Fibroblast of mammary gland (primary cell): ENCODE data around the gene GRIK4.

Experiments
- DNase-seq: peaks from one replicate; pipeline ENCODE4 v3.0.0-alpha.2; 2010; ENCODE audit warnings: low read depth
- H3K4me3 ChIP-seq: 2 replicates; pipeline ENCODE4 v1.5.1; 2011; ENCODE audit warnings: low read depth, mild to moderate bottlenecking, low read length, moderate library complexity; ENCODE audit not compliant: control insufficient read depth
- TF ChIP-seq, protein P1 (sequence below): conservative IDR thresholded peaks from 2 replicates; pipeline ENCODE4 v1.5.1; 2011; ENCODE audit warnings: low read depth, low read length, inconsistent platforms; ENCODE audit not compliant: control insufficient read depth, insufficient read depth

The GRIK4 gene

DNA sequence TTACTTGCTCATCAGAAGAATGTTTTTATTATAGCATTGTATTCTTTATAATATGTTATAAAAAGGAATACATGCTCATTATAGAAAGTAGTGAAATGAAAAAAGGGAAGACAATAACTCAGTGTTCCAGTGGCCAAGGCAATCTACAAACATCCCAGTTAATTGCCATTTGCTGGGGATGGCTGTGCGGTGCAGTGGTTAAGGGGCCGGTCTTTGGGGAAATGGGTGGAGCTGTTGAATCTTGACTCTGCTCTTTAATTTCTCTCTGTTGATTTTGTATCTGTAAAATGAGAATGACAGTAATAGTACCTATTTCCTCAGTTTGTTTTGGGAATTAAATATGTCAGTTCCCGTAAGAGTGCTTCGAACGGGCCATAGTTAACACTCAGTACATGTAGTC is 299.7 kb downstream of the GRIK4 start:
- H3K4me3 ChIP-seq: no peak overlapping the region
- TF ChIP-seq, protein P1, sequence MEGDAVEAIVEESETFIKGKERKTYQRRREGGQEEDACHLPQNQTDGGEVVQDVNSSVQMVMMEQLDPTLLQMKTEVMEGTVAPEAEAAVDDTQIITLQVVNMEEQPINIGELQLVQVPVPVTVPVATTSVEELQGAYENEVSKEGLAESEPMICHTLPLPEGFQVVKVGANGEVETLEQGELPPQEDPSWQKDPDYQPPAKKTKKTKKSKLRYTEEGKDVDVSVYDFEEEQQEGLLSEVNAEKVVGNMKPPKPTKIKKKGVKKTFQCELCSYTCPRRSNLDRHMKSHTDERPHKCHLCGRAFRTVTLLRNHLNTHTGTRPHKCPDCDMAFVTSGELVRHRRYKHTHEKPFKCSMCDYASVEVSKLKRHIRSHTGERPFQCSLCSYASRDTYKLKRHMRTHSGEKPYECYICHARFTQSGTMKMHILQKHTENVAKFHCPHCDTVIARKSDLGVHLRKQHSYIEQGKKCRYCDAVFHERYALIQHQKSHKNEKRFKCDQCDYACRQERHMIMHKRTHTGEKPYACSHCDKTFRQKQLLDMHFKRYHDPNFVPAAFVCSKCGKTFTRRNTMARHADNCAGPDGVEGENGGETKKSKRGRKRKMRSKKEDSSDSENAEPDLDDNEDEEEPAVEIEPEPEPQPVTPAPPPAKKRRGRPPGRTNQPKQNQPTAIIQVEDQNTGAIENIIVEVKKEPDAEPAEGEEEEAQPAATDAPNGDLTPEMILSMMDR: no peak
- no peak for DNase-seq

DNA sequence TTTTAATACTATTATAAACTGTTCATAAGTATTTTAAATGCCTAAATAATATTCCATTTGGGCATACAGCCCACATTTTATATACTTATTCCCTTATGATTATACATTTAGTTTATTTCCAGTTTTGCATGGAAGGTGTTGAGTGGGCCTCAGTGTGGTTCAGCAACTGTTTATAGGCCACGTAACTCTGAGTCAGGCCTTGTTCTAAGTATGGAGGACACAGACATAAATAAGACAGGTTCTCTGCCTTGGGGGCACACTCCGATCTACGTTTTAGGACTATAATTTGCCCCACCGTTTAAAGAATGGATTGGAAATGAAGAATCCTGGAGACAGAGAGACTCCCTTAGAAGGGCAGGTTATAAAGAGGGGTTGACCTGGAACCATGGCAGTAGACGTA is 300.2 kb downstream of the GRIK4 start:
- H3K4me3 ChIP-seq: no peak overlapping the region
- DNase-seq: no peak
- TF ChIP-seq, protein P1: no peak

- TF ChIP-seq, protein P1: no peak
- no peak overlapping the region for H3K4me3 ChIP-seq
- no peak for DNase-seq
Measured at GRCh38 chr11:120814531-120815318, 303.2 kb downstream of the GRIK4 start.

- DNase-seq: no peak
- TF ChIP-seq, protein P1: no peak
- no peak overlapping the region for H3K4me3 ChIP-seq
Measured at GRCh38 chr11:120815319-120816100, 304.0 kb downstream of the GRIK4 start.

DNA sequence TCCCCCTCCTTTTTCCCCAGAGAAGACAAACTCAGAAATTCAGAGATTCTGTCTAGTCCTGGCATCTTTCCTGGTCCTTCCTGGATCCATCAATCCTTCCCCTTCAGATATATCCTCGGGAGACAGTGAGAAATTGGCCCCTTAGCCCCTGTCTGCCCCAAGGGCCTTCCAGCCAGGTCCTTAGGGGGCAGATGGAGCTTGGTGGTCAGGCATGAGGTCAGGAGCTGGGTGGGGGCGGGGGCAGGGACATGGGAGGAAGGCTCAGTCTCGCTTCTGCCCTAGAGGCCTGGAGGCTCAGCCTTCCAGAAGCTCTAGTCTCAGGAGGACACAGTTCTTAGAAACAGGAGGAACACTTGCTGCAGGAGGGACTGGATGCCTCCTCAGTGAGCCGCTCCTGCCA is 304.6 kb downstream of the GRIK4 start:
- no peak overlapping the region for H3K4me3 ChIP-seq
- DNase-seq: no peak
- TF ChIP-seq, protein P1: no peak

DNA sequence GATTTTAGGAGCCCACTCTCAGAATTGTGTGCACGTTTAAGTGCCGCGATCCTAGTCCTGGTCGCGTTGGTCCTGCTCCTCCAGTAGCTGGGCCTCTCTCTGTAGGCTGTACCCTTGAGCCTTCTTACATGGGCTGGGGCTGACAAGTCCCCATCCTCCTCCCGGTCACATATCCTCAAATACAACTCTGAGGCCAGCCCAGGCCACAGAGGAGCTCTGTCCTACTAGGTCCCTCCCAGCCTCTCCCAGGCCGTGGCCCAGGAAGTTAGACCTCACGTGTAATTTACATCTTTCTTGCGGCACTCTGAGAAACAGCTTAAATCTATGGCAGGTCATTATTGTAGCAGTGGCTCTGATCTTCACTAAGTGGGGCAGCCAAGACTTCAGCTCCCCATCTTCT is 305.2 kb downstream of the GRIK4 start:
- no peak overlapping the region for H3K4me3 ChIP-seq
- TF ChIP-seq, protein P1: no peak
- DNase-seq: no peak
